Tibial nerve (tissue), 4 donors: Measurements from ENCODE around the gene ZSWIM3. TPM values are rescaled to one million over a fixed set of nuclear protein-coding genes. Genes with fewer than 3 reads are reported as not detected.

Experiments
- DNase-seq, 2 donors: peaks; one replicate each; pipeline ENCODE4 v3.0.0-alpha.2; 2019; ENCODE audit warnings: low spot score in 2 of 2
- H3K27ac ChIP-seq, 4 donors: fragments of 200-600 bp; sonication (generic) in 3 of 4; one replicate each; pipeline ENCODE4 v1.5.1; 2017 to 2019; ENCODE audit warnings: mild to moderate bottlenecking in 1 of 4
- H3K27me3 ChIP-seq, 2 donors: fragments of 200-600 bp; sonication (generic) in 1 of 2; one replicate each; pipeline versions ENCODE4 v1.5.1 to v1.6.0; 2017 to 2019
- H3K36me3 ChIP-seq, 3 donors: fragments of 200-600 bp; sonication (generic); one replicate each; pipeline ENCODE4 v1.5.1; 2018 to 2019
- H3K4me1 ChIP-seq, 4 donors: fragments of 200-600 bp; sonication (generic) in 3 of 4; one replicate each; pipeline ENCODE4 v1.5.1; 2017 to 2019
- H3K4me3 ChIP-seq, 4 donors: fragments of 200-600 bp; sonication (generic) in 3 of 4; one replicate each; pipeline ENCODE4 v1.5.1; 2017 to 2019; ENCODE audit warnings: mild to moderate bottlenecking in 1 of 4, moderate library complexity in 1 of 4
- H3K9me3 ChIP-seq, 4 donors: fragments of 200-600 bp; sonication (generic) in 3 of 4; one replicate each; pipeline ENCODE4 v1.5.1; 2017 to 2019
- EP300 ChIP-seq, 2 donors: sonication (generic); formaldehyde crosslinking; IDR thresholded peaks; one replicate each; pipeline ENCODE4 v1.6.1; 2017; ENCODE audit warnings: antibody characterized with exemption in 2 of 2, mild to moderate bottlenecking in 1 of 2
- POLR2A ChIP-seq, 2 donors: fragments of 450-650 bp; IDR thresholded peaks; one replicate each; pipeline ENCODE4 v1.6.1; 2017; ENCODE audit warnings: antibody characterized with exemption in 2 of 2, mild to moderate bottlenecking in 2 of 2, moderate library complexity in 2 of 2
- WGBS, 2 donors: methylation state at CpG; one replicate each; pipeline ENCODE4 v1.1.5; 2018; 5-methylcytosine and 5-hydroxymethylcytosine counted together
- total RNA-seq, 4 donors: library from RNA; depleted of rRNA; stranded (reverse); fragments of >200 nt; gene quantifications; one replicate each; pipeline ENCODE4 v1.1.0, GENCODE V29; 2016
- TF ChIP-seq, protein P1 (sequence below), 5 experiments: fragments of 200-600 bp in 3 of 5; fragments of 450-650 bp in 2 of 5; sonication (generic) in 3 of 5; IDR thresholded peaks; one replicate each; pipeline ENCODE4 v1.5.1; 2016 to 2019; ENCODE audit warnings: antibody characterized with exemption in 5 of 5, mild to moderate bottlenecking in 3 of 5, moderate library complexity in 2 of 5

The ZSWIM3 gene
- total RNA-seq, 4 donors from 2014 or later, result 3.1 to 6.3 (median 4.8) TPM

DNA sequence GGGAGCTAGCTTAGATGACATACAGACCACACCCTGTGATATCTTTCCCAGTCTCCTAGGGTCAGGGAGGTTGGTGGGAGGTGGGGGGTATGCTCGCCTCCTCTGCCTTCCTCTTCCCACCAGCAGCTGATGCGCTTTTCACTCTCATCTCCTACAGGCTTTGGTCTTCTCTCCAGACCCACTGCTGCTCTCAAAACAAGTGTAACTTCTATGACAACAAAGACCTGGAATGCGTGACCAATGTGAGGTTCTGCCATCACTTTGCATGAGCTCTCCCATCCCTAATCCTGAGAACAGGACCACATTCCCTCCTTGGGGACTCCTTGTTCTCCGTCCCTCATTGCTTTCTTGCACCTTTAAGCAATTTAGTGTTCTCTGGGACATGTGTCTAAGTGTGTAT, 36.4 kb downstream of the ZSWIM3 start:
- no peak overlapping the region for H3K27ac ChIP-seq
- H3K27me3 ChIP-seq, result no peaks in the 10 kb centered on the region
- TF ChIP-seq POLR2A (IDR thresholded peaks at IDR 0.05) (no peak), EP300 (IDR thresholded peaks at IDR 0.05) (no peak)
- TF ChIP-seq, protein P1, sequence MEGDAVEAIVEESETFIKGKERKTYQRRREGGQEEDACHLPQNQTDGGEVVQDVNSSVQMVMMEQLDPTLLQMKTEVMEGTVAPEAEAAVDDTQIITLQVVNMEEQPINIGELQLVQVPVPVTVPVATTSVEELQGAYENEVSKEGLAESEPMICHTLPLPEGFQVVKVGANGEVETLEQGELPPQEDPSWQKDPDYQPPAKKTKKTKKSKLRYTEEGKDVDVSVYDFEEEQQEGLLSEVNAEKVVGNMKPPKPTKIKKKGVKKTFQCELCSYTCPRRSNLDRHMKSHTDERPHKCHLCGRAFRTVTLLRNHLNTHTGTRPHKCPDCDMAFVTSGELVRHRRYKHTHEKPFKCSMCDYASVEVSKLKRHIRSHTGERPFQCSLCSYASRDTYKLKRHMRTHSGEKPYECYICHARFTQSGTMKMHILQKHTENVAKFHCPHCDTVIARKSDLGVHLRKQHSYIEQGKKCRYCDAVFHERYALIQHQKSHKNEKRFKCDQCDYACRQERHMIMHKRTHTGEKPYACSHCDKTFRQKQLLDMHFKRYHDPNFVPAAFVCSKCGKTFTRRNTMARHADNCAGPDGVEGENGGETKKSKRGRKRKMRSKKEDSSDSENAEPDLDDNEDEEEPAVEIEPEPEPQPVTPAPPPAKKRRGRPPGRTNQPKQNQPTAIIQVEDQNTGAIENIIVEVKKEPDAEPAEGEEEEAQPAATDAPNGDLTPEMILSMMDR (IDR thresholded peaks at IDR 0.05), result no peak
- H3K4me1 ChIP-seq, result peaks cover 0 to 33% (median 20%) of the 10 kb centered on the region in 4 donors
- H3K4me3 ChIP-seq, result no peak overlapping the region
- no peaks in the 10 kb centered on the region for H3K9me3 ChIP-seq
- WGBS, 2 donors, result 78 to 94% methylated on average over 4 of the region's 4 CpGs
- H3K36me3 ChIP-seq, result peaks cover 0 to 67% (median 31%) of the 10 kb centered on the region in 3 donors
- no peak for DNase-seq

DNA sequence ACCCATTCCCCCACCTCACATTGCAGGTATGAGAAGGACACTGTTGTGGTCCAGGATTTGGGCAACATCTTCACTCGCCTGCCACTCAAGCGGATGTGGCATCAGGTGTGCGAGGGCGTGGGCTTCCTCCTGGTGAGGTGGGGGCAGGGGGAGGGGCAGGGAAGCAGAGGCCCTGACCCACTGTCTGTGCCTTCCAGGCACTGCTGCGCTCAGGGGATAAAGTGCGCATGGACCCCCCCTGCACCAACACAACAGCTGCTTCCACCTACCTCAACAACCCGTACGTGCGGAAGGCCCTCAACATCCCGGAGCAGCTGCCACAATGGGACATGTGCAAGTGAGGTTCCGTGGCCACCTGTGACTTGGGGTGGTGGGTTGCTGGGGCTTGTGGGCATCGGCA, 37.4 kb downstream of the ZSWIM3 start:
- H3K4me1 ChIP-seq, result peaks cover 0 to 24% (median 18%) of the 10 kb centered on the region in 4 donors
- H3K36me3 ChIP-seq, result peaks cover 0 to 77% (median 31%) of the 10 kb centered on the region in 3 donors
- no peaks in the 10 kb centered on the region for H3K9me3 ChIP-seq
- 73 to 79% methylated on average over 6 to 10 of the region's 12 CpGs for WGBS, 2 donors
- no peak overlapping the region for H3K4me3 ChIP-seq
- no peak overlapping the region for H3K27ac ChIP-seq
- TF ChIP-seq EP300 (IDR thresholded peaks at IDR 0.05), result no peak
- TF ChIP-seq, protein P1 (IDR thresholded peaks at IDR 0.05), result no peak
- no peak for TF ChIP-seq POLR2A (IDR thresholded peaks at IDR 0.05)
- H3K27me3 ChIP-seq, result no peaks in the 10 kb centered on the region
- no peak for DNase-seq

DNA sequence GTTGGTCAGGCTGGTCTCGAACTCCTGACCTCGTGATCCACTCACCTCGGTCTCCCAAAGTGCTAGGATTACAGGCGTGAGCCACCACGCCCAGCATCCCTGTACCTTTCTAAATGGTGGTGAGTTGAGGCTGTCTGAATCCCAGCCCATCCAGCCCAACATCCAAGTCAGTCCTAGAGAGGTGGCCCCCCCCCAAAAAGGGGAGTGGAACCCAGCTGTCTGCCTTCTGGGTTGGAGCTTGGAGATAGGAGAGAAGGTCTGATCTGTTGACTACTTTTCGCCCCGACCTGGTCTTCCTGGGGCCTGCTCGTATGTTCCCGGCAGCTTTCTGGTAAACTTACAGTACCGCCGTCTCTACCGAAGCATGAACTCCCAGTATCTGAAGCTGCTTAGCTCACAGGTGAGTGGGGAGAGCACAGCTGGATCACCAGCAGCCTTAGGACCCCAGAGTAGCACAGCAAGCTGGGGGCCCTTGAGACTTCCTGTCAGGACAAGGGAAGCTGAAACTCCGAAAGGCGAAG, 39.3 kb downstream of the ZSWIM3 start:
- Histone ChIP-seq H3K9me3 (no peaks in the 10 kb centered on the region), H3K4me3 (no peak overlapping the region), H3K36me3 (peaks cover 0 to 95% (median 31%) of the 10 kb centered on the region in 3 donors), H3K27ac (no peak overlapping the region), H3K4me1 (peaks cover 0 to 14% (median 10%) of the 10 kb centered on the region in 4 donors), H3K27me3 (no peaks in the 10 kb centered on the region)
- DNase-seq, result no peak
- 93 to 95% methylated on average over 12 to 14 of the region's 14 CpGs for WGBS, 2 donors
- TF ChIP-seq EP300 (IDR thresholded peaks at IDR 0.05) (no peak), POLR2A (IDR thresholded peaks at IDR 0.05) (no peak)
- TF ChIP-seq, protein P1 (IDR thresholded peaks at IDR 0.05), result no peak

DNA sequence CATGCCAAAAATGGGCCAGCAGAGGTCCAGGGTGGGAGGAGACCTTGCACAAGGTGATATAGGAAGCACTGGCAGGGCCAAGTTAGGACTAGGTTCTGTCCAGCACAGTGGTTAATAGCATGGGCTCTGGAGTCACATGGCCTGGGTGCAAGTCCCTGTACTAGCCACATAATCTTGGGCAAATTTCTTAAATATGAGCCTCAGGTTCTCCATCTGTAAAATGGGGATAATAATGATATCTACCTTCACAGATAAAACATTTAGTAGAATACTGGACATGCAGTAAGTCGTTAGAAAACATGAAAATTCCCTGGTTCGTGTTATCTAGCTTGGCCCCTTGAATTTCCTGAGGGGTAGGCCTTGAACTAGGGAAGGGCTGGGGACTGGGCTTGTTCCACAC, 39.9 kb downstream of the ZSWIM3 start:
- Histone ChIP-seq H3K27me3 (no peaks in the 10 kb centered on the region), H3K9me3 (no peaks in the 10 kb centered on the region), H3K4me1 (peaks cover 0 to 8% (median 4%) of the 10 kb centered on the region in 4 donors), H3K4me3 (no peak overlapping the region), H3K36me3 (peaks cover 0 to 99% (median 31%) of the 10 kb centered on the region in 3 donors), H3K27ac (no peak overlapping the region)
- no peak for TF ChIP-seq EP300 (IDR thresholded peaks at IDR 0.05)
- TF ChIP-seq, protein P1 (IDR thresholded peaks at IDR 0.05), result no peak
- no peak for TF ChIP-seq POLR2A (IDR thresholded peaks at IDR 0.05)
- DNase-seq, result no peak
- WGBS, 2 donors, result 64 to 72% methylated on average over 2 of the region's 2 CpGs

DNA sequence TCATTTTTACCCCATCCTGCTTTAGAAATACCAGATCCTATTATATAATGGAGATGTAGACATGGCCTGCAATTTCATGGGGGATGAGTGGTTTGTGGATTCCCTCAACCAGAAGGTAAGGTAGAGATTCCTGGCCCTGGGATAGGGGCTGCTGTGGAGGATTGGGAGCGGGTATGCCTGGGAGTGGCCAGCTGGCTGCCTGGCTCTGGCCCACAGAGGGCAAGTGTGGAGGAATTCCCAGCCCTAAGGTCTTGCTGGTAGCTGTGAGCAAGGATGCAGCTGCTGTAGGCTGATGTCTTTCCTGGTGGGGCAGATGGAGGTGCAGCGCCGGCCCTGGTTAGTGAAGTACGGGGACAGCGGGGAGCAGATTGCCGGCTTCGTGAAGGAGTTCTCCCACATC, 40.3 kb downstream of the ZSWIM3 start:
- H3K27me3 ChIP-seq, result no peaks in the 10 kb centered on the region
- H3K4me3 ChIP-seq, result no peak overlapping the region
- H3K4me1 ChIP-seq, result peaks cover 0 to 4% (median 2%) of the 10 kb centered on the region in 4 donors
- no peaks in the 10 kb centered on the region for H3K9me3 ChIP-seq
- peaks cover 0 to 99% (median 31%) of the 10 kb centered on the region in 3 donors for H3K36me3 ChIP-seq
- DNase-seq, result no peak
- TF ChIP-seq, protein P1 (IDR thresholded peaks at IDR 0.05), result no peak
- TF ChIP-seq POLR2A (IDR thresholded peaks at IDR 0.05) (no peak), EP300 (IDR thresholded peaks at IDR 0.05) (no peak)
- H3K27ac ChIP-seq, result no peak overlapping the region
- 90 to 94% methylated on average over 6 to 7 of the region's 7 CpGs for WGBS, 2 donors
